Measurements from ENCODE around the gene AQP11.

DNA sequence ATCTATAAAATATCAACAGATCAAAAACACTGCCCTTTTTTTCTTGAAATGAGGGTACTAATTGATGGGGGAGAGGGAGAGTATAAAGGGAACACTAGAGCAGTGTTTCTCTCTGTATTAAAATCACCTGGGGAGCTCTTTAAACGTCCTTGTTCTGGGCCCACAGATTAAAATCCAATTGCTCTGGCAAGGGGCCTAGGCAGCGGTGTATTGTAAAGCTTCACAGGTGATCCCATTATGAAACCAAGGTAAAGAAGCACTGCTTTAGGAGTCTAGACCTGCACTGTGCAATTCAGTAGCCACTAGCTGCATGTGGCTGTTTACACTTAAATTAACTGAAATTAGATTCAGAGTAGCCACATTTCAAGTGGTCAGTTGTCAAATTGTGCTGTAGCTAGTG, 3.0 kb downstream of the AQP11 start:
- TF ChIP-seq, protein P1, sequence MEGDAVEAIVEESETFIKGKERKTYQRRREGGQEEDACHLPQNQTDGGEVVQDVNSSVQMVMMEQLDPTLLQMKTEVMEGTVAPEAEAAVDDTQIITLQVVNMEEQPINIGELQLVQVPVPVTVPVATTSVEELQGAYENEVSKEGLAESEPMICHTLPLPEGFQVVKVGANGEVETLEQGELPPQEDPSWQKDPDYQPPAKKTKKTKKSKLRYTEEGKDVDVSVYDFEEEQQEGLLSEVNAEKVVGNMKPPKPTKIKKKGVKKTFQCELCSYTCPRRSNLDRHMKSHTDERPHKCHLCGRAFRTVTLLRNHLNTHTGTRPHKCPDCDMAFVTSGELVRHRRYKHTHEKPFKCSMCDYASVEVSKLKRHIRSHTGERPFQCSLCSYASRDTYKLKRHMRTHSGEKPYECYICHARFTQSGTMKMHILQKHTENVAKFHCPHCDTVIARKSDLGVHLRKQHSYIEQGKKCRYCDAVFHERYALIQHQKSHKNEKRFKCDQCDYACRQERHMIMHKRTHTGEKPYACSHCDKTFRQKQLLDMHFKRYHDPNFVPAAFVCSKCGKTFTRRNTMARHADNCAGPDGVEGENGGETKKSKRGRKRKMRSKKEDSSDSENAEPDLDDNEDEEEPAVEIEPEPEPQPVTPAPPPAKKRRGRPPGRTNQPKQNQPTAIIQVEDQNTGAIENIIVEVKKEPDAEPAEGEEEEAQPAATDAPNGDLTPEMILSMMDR (IDR thresholded peaks at IDR 0.05; ENCODE audit: borderline replicate concordance, extremely low read depth, low read length, poor library complexity, severe bottlenecking) = no peak
- no peak for TF ChIP-seq EZH2 (IDR thresholded peaks at IDR 0.05; ENCODE audit: borderline replicate concordance, low read depth, low read length, severe bottlenecking)
